ENCODE data around the gene TSPAN16. TPM values are rescaled to one million over a fixed set of nuclear protein-coding genes. Genes with fewer than 3 reads are reported as not detected.

Gene TSPAN16
- total RNA-seq, 1 experiment from 2014 or later: not detected

- no peak for TF ChIP-seq MLX (CRISPR knock-in tag; IDR thresholded peaks at IDR 0.05)
- TF ChIP-seq JUN (CRISPR knock-in tag; IDR thresholded peaks at IDR 0.05): no peak
- TF ChIP-seq FOXJ3 (CRISPR knock-in tag; IDR thresholded peaks at IDR 0.05; ENCODE audit: borderline replicate concordance): no peak
- TF ChIP-seq SMAD4 (CRISPR knock-in tag; IDR thresholded peaks at IDR 0.05): no peak
- TF ChIP-seq USF2 (CRISPR knock-in tag; IDR thresholded peaks at IDR 0.05): no peak
- TF ChIP-seq NFATC4 (CRISPR knock-in tag; IDR thresholded peaks at IDR 0.05): no peak
- TF ChIP-seq CTCF (IDR thresholded peaks at IDR 0.05): no peak
These were observed 66.1 kb downstream of the TSPAN16 start (continued) for GRCh38 chr19:11361771-11362731.

GRCh38 chr19:11363881-11364280 lies 67.9 kb downstream of the TSPAN16 start:
- POLR2A ChIA-PET: no interaction called here
- ATAC-seq (no peak), DNase-seq (ENCODE audit: low spot score) (no peak)
- Mint-ChIP-seq H3K36me3 (peaks cover 3% of the 10 kb centered on the region; the same call in 1 of the 2 replicates), H3K27me3 (ENCODE audit: low read depth) (peaks cover 26% of the 10 kb centered on the region), H3K4me1 (peaks cover 16% of the 10 kb centered on the region), H3K4me3 (no peak overlapping the region), H3K9me3 (no peaks in the 10 kb centered on the region), H3K27ac (no peak overlapping the region)
- CTCF ChIA-PET: interaction anchor here (0.6 to 1.6 kb wide), 4 partner anchors 11 to 70 kb away, joined by 5 read pairs; partner anchors contain the start of gene SWSAP1
- TF ChIP-seq ZNF512 (CRISPR knock-in tag; IDR thresholded peaks at IDR 0.05; ENCODE audit: borderline replicate concordance) (no peak), NFYB (CRISPR knock-in tag; conservative IDR thresholded peaks at IDR 0.05; ENCODE audit: low read depth) (no peak), FOXK1 (CRISPR knock-in tag; IDR thresholded peaks at IDR 0.05) (no peak), TCF7 (CRISPR knock-in tag; IDR thresholded peaks at IDR 0.05; ENCODE audit: low read depth) (no peak), E2F4 (CRISPR knock-in tag; IDR thresholded peaks at IDR 0.05; ENCODE audit: borderline replicate concordance, low read depth) (no peak), ELF4 (CRISPR knock-in tag; IDR thresholded peaks at IDR 0.05; ENCODE audit: low read depth) (no peak), AFF4 (CRISPR knock-in tag; IDR thresholded peaks at IDR 0.05; ENCODE audit: borderline replicate concordance) (no peak), ZNF416 (CRISPR knock-in tag; IDR thresholded peaks at IDR 0.05) (no peak), ARID4B (CRISPR knock-in tag; IDR thresholded peaks at IDR 0.05; ENCODE audit: borderline replicate concordance) (no peak), ERG (CRISPR knock-in tag; IDR thresholded peaks at IDR 0.05) (no peak), SP1 (CRISPR knock-in tag; conservative IDR thresholded peaks at IDR 0.05) (no peak)

Measured in WTC11 (cell line).